Activated CD4-positive, alpha-beta T cell treated with anti-CD3 and anti-CD28 coated beads for 36 hours (primary cell): Measurements from ENCODE around the gene DSC1. TPM values are rescaled to one million over a fixed set of nuclear protein-coding genes. Genes with fewer than 3 reads are reported as not detected.

Experiments
- ATAC-seq: fragments of 200-7000 bp; cut with Tn5 transposase; one replicate; pipeline ENCODE4 v1.10.0; 2021; ENCODE audit warnings: mild to moderate bottlenecking, moderate library complexity
- CTCF ChIA-PET: fragments of 350-600 bp; sonication (Branson Sonifier 250); formaldehyde crosslinking; loops from one replicate; lab custom pipeline; 2021; ENCODE audit warnings: antibody characterized with exemption; lab: Charles Lee
- POLR2A ChIA-PET: fragments of 350-600 bp; sonication (Branson Sonifier 250); formaldehyde crosslinking; loops from one replicate; lab custom pipeline; 2021; ENCODE audit warnings: antibody characterized with exemption, inconsistent platforms; lab: Charles Lee
- DNase-seq: peaks from one replicate; pipeline ENCODE4 v3.0.0-alpha.2; 2020
- H3K27ac Mint-ChIP-seq: one replicate; pipeline ENCODE4 v1.8.0; 2021; ENCODE audit warnings: mixed read lengths
- H3K27me3 Mint-ChIP-seq: one replicate; pipeline ENCODE4 v1.8.0; 2021; ENCODE audit warnings: mixed read lengths
- H3K36me3 Mint-ChIP-seq: one replicate; pipeline ENCODE4 v1.8.0; 2021; ENCODE audit warnings: low read depth, mixed read lengths
- H3K4me1 Mint-ChIP-seq: one replicate; pipeline ENCODE4 v1.8.0; 2021; ENCODE audit warnings: mixed read lengths
- H3K4me3 Mint-ChIP-seq: one replicate; pipeline ENCODE4 v1.8.0; 2021; ENCODE audit warnings: mild to moderate bottlenecking, moderate library complexity, mixed read lengths
- H3K9me3 Mint-ChIP-seq: one replicate; pipeline ENCODE4 v1.8.0; 2021; ENCODE audit warnings: low read depth, mixed read lengths
- intact Hi-C, 2 experiments: fragments of 100-400 bp; cut with DNase I in 1 of 2; cut with micrococcal nuclease in 1 of 2; formaldehyde crosslinking; loops; one replicate each; pipeline versions ENCODE4 v1.14.2 to v1.15.1; 2022 to 2024; cut with DNase I, micrococcal nuclease
- total RNA-seq, 2 experiments: library from RNA; stranded (reverse); gene quantifications; one replicate each; pipeline ENCODE4 v1.2.3, GENCODE V29; 2021

Gene DSC1
- total RNA-seq, result under 1 TPM in 1 of 2 experiments, not detected in 1; 0.05 TPM

GRCh38 chr18:31162825-31163435, at the start of gene DSC1:
TSS of gene DSC1 (minus strand) at chr18:31162856. CDS start at chr18:31162594, 262 bp downstream.
- Mint-ChIP-seq H3K36me3 (no peaks in the 10 kb centered on the region), H3K27me3 (no peaks in the 10 kb centered on the region), H3K27ac (peak within 1 kb of the TSS; percentile 56), H3K9me3 (peaks cover 2% of the 10 kb centered on the region), H3K4me1 (peaks cover 12% of the 10 kb centered on the region), H3K4me3 (peak within 1 kb of the TSS; percentile 10)
- POLR2A ChIA-PET, result no interaction called here
- ATAC-seq (no peak), DNase-seq (no peak)
- intact Hi-C loops, result no loop called here
- CTCF ChIA-PET, result no interaction called here

- CTCF ChIA-PET, result no interaction called here
- Mint-ChIP-seq H3K9me3 (peaks cover 2% of the 10 kb centered on the region), H3K27me3 (no peaks in the 10 kb centered on the region), H3K4me3 (no peak overlapping the region), H3K4me1 (no peaks in the 10 kb centered on the region), H3K36me3 (no peaks in the 10 kb centered on the region), H3K27ac (no peak overlapping the region)
- ATAC-seq (no peak), DNase-seq (no peak)
- intact Hi-C loops, result no loop called here
- POLR2A ChIA-PET, result no interaction called here
Observed at GRCh38 chr18:31211047-31211446, 48.4 kb upstream of the DSC1 start.

- Mint-ChIP-seq H3K9me3 (peaks cover 2% of the 10 kb centered on the region), H3K27ac (no peak overlapping the region), H3K4me1 (no peaks in the 10 kb centered on the region), H3K36me3 (no peaks in the 10 kb centered on the region), H3K27me3 (peaks cover 2% of the 10 kb centered on the region), H3K4me3 (no peak overlapping the region)
- POLR2A ChIA-PET, result interaction anchor here (0.6 kb wide), 1 partner anchor 59 kb away, joined by 9 read pairs; no protein-coding TSS in a partner anchor
- intact Hi-C loops, result no loop called here
- DNase-seq (no peak), ATAC-seq (no peak)
- CTCF ChIA-PET, result no interaction called here
Observed at GRCh38 chr18:31209041-31209440, 46.4 kb upstream of the DSC1 start.

DNA sequence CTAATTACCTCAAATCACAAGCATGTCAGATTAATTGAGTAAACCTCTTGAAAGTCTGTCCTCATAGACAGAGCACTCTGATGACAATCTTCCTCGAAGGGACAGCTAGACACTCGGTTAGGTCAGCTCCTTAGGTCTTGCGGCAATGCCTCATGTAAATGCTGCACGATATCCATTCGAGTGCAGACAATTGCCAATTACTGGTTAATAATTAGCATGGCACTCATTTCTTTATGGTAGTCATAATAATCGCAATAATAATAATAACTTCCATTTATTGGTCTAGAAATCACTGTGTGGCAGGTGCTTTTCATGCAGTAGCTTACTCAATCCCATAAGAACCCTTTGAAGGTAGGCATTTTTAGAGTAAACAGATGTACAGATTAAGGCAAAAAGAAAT, 44.7 kb upstream of the DSC1 start:
- no peak for ATAC-seq
- Mint-ChIP-seq H3K27me3 (peaks cover 2% of the 10 kb centered on the region), H3K9me3 (no peaks in the 10 kb centered on the region), H3K4me1 (no peaks in the 10 kb centered on the region), H3K4me3 (no peak overlapping the region), H3K27ac (no peak overlapping the region), H3K36me3 (no peaks in the 10 kb centered on the region)
- ChIA-PET CTCF (no interaction called here), POLR2A (no interaction called here)
- intact Hi-C loops, result no loop called here
- DNase-seq, result no peak

GRCh38 chr18:31206787-31207381, 44.2 kb upstream of the DSC1 start:
- peak; percentile 6 for DNase-seq
- no peak for ATAC-seq
- H3K36me3 Mint-ChIP-seq, result no peaks in the 10 kb centered on the region
- H3K9me3 Mint-ChIP-seq, result no peaks in the 10 kb centered on the region
- H3K4me1 Mint-ChIP-seq, result no peaks in the 10 kb centered on the region
- ChIA-PET POLR2A (no interaction called here), CTCF (no interaction called here)
- H3K27me3 Mint-ChIP-seq, result peaks cover 2% of the 10 kb centered on the region
- intact Hi-C loops, result no loop called here
- H3K27ac Mint-ChIP-seq, result no peak overlapping the region
- H3K4me3 Mint-ChIP-seq, result no peak overlapping the region

DNA sequence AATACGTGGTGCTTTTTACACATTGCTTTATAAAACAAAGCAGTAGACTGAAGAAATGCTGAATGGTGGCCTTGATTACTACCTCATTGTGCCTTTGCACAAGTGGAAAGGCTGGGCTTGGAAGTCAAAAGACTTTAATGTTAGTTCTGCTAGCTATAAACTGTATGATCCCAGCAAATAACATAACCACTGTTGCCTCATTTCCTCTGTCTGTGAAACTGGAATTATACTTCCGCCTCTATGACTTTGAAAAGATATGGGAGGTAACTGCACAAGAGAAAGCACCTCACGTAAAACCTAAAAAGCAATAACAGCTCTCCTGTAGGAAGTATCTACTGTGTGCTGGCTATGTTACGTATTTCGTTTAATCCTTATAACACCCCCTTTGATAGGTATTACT, 43.4 kb upstream of the DSC1 start:
- no peak overlapping the region for H3K27ac Mint-ChIP-seq
- H3K9me3 Mint-ChIP-seq, result no peaks in the 10 kb centered on the region
- H3K4me3 Mint-ChIP-seq, result no peak overlapping the region
- H3K27me3 Mint-ChIP-seq, result peaks cover 2% of the 10 kb centered on the region
- ChIA-PET POLR2A (no interaction called here), CTCF (no interaction called here)
- intact Hi-C loops, result no loop called here
- DNase-seq (no peak), ATAC-seq (no peak)
- no peaks in the 10 kb centered on the region for H3K4me1 Mint-ChIP-seq
- no peaks in the 10 kb centered on the region for H3K36me3 Mint-ChIP-seq

DNA sequence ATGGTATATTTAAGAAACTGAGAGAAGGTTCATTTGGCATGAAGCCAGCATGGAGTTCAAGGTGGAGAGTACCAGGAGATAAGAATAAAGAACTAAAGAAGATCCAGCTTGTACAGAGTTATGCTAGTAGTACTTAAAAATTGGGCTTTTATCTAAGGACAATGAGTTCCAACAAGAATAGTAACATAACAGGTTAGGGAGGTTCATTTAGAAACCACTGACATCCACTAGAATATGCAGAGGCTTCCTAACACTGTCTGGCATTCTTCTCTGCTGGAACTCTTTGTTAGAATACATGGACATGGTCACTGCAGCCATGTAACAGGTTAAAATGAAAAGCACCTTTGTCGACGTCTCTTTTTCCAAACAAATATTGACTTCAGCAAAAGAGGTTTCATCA, 42.6 kb upstream of the DSC1 start:
- intact Hi-C loops, result no loop called here
- POLR2A ChIA-PET, result no interaction called here
- Mint-ChIP-seq H3K4me3 (no peak overlapping the region), H3K36me3 (no peaks in the 10 kb centered on the region), H3K4me1 (no peaks in the 10 kb centered on the region), H3K9me3 (peaks cover 2% of the 10 kb centered on the region), H3K27me3 (peaks cover 2% of the 10 kb centered on the region), H3K27ac (no peak overlapping the region)
- CTCF ChIA-PET, result no interaction called here
- DNase-seq (no peak), ATAC-seq (no peak)

DNA sequence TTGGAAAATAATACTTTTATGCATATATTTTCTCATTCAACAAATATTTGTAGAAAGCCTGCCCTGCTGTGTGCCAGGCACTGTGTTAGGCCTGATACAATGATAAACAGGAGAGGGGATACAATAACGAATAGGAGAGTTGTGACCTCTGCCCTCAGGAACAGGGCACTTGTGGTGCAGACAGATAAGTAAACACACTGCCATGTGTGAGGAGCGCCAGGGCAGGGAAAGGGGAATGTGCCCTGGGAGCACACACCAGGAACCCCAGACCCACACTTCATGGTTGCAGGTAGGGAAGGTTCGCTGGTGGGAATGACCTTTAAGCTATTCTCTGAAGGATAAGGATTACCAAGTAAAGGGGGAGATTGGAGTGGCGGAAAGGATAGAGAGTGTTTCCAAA, 42.2 kb upstream of the DSC1 start:
- Mint-ChIP-seq H3K27me3 (peaks cover 2% of the 10 kb centered on the region), H3K9me3 (peaks cover 2% of the 10 kb centered on the region), H3K27ac (no peak overlapping the region), H3K4me1 (no peaks in the 10 kb centered on the region), H3K36me3 (no peaks in the 10 kb centered on the region), H3K4me3 (no peak overlapping the region)
- ATAC-seq, result no peak
- DNase-seq, result no peak
- ChIA-PET CTCF (no interaction called here), POLR2A (no interaction called here)
- intact Hi-C loops, result no loop called here

DNA sequence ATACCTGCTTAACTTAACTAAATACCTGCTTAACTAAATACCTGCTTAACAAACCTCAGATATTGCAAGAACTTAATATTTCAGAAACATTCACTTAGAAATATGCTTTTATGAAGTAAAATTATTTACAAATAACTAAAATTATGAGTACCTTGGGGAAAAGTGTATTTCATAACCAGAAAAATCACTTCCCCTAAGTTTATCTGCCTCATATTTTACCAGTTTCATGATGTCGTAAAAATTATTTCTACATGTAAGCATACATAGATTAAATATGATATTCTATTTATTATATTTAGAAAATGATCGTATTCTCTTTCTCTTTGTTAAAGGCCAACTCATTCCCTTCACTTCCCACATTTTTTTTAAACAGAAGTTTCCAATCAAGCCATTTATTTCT, 41.5 kb upstream of the DSC1 start:
- H3K9me3 Mint-ChIP-seq, result peaks cover 2% of the 10 kb centered on the region
- DNase-seq, result no peak
- no peak overlapping the region for H3K4me3 Mint-ChIP-seq
- H3K36me3 Mint-ChIP-seq, result no peaks in the 10 kb centered on the region
- H3K4me1 Mint-ChIP-seq, result no peaks in the 10 kb centered on the region
- POLR2A ChIA-PET, result no interaction called here
- CTCF ChIA-PET, result no interaction called here
- no peak overlapping the region for H3K27ac Mint-ChIP-seq
- peaks cover 2% of the 10 kb centered on the region for H3K27me3 Mint-ChIP-seq
- no peak for ATAC-seq
- intact Hi-C loops, result no loop called here

DNA sequence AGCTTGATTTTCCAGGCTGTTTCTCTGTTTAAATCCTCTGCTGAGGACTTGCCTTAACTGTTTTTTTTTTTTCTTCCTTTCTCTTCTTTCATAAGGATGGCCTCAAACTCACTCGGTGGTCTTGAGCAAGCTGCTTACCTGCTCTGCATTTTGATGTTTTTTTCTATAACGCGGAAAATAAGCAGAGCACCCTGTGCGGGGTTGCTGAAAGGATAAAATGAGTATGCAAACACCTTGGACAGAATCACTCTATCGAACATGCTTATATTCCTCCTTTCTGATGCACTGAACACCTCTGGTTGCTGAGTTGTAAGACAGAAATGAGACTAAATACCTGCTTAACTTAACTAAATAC, 41.1 kb upstream of the DSC1 start:
- H3K27me3 Mint-ChIP-seq, result peaks cover 2% of the 10 kb centered on the region
- H3K4me1 Mint-ChIP-seq, result no peaks in the 10 kb centered on the region
- no peaks in the 10 kb centered on the region for H3K36me3 Mint-ChIP-seq
- H3K27ac Mint-ChIP-seq, result no peak overlapping the region
- CTCF ChIA-PET, result no interaction called here
- POLR2A ChIA-PET, result no interaction called here
- H3K9me3 Mint-ChIP-seq, result peaks cover 2% of the 10 kb centered on the region
- H3K4me3 Mint-ChIP-seq, result no peak overlapping the region
- intact Hi-C loops, result no loop called here
- ATAC-seq (no peak), DNase-seq (no peak)

GRCh38 chr18:31203096-31203793, 40.6 kb upstream of the DSC1 start:
- no peaks in the 10 kb centered on the region for H3K36me3 Mint-ChIP-seq
- H3K27me3 Mint-ChIP-seq, result peaks cover 2% of the 10 kb centered on the region
- no peak overlapping the region for H3K4me3 Mint-ChIP-seq
- H3K27ac Mint-ChIP-seq, result no peak overlapping the region
- intact Hi-C loops, result no loop called here
- peaks cover 2% of the 10 kb centered on the region for H3K9me3 Mint-ChIP-seq
- POLR2A ChIA-PET, result no interaction called here
- CTCF ChIA-PET, result no interaction called here
- DNase-seq (no peak), ATAC-seq (no peak)
- no peaks in the 10 kb centered on the region for H3K4me1 Mint-ChIP-seq

GRCh38 chr18:31199190-31199769, 36.6 kb upstream of the DSC1 start:
- Mint-ChIP-seq H3K27ac (no peak overlapping the region), H3K36me3 (no peaks in the 10 kb centered on the region), H3K9me3 (peaks cover 3% of the 10 kb centered on the region), H3K4me1 (no peaks in the 10 kb centered on the region), H3K4me3 (no peak overlapping the region), H3K27me3 (no peaks in the 10 kb centered on the region)
- CTCF ChIA-PET, result no interaction called here
- intact Hi-C loops, result no loop called here
- no peak for DNase-seq
- ATAC-seq, result no peak
- POLR2A ChIA-PET, result no interaction called here
